HG03571 (cell line): ENCODE results near the gene PAX3.

Source experiments
- ATAC-seq: cut with Tn5 transposase; IDR thresholded peaks from one replicate; pipeline ENCODE4 v1.9.1; 2021; ENCODE audit not compliant: unreplicated experiment

Gene PAX3

DNA sequence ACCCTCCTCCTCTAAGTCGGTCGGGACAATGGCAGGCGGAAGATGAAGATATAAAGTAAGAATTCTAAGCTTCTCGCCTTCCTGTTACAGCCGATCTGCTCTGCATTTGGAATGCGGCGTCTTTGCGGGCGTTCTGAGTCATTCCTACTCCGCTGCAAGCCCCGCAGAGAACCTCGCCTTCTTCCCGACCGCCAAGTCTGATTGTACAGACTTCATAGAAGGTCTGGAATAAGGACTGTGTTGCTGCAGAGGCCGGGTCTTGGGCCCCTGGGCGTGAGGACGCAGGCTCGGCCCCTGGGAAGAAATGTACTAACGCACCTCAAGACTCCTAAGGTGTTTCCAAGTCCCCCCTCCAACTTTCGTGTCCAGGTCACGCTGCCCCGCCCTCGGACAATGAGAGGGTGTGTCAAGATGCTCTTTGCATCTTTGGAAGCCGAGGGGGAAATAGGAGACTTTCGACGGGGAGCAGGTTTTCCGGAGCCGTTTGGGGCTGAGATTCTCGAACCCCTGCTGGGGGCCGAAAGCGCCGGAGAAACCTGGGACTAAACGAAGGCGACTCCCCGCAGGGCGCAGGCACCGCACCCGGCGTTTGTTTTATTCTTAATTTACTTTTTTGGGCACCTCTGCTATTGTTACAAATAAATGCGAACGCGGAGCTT lies 12.7 kb upstream of the PAX3 start:
- ATAC-seq = no peak

DNA sequence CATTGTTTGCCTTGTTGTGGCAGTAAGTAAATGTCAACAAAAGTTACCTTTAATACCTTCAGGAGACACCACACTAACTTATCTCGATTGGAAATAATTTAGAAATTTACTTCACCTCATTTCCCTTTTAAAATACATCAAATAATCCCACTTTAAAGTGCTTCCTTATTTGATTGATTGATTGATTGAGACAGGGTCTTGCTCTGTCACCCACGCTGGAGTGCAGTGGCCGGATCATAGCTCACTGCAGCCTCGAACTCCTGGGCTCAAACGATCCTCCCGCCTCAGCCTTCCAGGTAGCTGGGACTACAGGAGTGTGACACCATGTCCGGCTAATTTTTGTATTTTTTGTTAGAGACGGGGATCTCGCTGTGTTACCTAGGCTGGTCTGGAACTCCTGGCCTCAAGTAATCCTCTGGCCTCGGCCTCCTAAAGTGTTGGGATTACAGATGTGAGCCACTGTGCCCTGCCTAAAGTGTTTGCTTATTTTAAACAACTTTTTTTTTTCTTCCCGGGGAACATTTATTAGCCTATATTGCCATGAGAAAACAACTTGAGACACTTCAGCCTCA lies 12.0 kb upstream of the PAX3 start:
- no peak for ATAC-seq

DNA sequence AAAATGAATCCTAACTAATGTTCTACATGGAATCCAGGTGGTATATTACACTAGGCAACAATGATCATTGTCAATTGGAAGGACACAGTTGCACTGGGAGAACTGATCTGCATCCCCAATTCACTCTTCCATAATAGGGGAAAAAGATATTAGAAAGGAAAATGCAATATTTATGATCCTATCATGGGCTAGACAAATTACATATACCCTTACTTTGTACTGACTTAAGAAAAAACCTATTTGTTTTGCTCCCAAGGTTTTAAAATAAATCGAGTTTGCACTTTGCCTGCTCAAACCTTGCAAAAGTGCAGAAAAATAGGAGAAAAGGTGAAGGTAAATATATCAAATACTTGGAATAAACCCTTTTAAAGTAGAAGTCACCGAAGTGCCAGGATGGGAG lies 11.0 kb upstream of the PAX3 start:
- no peak for ATAC-seq

DNA sequence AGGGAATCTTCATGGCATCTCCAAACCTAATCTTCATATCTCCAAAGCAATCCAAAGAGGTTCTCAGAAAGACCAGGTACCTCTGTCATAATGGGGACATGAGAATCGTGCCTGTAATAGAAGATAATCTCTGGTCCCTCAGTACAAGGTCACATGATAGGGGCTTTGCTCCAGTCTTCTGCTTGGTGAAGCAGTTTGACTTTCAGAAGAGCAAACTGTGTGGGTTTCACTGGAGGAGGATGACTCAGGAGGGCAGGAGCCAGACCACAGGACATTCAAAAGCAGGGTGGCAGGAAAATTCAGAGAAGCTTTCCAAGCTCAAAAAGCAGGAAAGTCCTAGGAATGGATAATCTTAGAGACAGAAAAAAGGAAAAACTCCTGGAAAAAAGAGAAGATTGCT lies 10.6 kb upstream of the PAX3 start:
- no peak for ATAC-seq

DNA sequence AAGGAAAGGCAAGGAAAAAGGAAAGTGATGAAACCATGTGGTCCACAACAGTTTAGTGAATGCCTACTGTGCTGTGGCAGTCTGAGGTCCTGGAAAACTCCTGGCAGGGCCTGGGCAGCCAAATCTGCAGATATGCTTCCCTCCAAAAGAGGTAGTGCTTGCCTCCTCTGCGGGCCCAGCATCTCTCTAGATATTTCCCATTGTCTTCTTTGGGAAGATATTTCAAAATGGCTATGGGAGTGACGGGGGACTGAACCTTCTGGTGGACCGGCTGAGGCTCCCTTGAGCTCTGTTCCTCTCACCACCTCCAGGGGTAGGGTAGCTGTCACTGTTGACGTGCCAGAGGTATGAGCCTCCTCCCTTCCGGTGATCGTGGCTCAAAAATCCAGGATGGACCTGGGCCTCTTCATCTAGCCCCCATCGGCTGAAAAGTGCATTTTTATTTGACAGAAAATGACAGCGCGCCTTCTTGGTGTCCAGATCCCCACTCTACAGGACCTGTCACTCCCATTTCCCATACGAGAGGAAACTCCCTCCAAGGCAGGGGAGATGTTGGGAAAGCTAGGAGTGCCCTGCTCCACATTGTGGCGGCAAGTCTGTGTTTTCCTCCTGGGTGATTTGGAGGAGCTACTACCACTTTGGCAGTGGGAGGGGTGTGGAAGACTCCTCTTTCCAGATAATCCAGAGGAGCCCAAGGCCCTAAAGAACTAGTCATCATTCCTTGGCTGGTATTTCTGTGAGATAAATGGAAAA lies 9.4 kb upstream of the PAX3 start:
- ATAC-seq = no peak

DNA sequence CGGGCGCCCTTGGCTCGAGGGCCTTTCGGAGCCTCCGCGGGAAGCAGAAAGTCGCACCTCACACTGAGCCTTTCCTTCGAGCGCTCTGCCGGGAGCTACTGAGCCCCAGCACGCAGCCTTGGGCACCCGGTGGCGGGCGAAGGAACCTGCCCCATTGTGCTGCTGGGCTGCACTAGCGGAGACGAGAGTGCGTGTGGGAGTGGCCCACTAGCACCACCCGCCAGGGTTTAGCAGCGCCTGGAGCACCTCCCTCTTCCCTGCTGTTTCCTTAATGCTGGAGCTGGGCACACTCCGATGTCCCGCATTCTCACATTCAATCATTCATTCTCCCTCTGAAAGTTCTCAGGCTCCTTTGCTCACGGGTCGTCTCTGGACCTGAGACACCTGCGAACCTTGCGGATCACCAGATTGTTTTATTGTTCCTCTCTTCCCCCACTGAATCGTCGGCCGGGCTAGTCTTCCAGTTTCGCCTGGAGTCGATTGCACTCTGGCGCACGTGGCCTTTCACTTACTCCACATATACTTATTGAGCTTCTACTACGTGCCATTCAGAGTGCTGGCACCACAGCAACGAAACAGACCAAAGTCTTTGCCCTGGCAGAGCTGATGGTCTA lies 8.5 kb upstream of the PAX3 start:
- ATAC-seq = no peak

DNA sequence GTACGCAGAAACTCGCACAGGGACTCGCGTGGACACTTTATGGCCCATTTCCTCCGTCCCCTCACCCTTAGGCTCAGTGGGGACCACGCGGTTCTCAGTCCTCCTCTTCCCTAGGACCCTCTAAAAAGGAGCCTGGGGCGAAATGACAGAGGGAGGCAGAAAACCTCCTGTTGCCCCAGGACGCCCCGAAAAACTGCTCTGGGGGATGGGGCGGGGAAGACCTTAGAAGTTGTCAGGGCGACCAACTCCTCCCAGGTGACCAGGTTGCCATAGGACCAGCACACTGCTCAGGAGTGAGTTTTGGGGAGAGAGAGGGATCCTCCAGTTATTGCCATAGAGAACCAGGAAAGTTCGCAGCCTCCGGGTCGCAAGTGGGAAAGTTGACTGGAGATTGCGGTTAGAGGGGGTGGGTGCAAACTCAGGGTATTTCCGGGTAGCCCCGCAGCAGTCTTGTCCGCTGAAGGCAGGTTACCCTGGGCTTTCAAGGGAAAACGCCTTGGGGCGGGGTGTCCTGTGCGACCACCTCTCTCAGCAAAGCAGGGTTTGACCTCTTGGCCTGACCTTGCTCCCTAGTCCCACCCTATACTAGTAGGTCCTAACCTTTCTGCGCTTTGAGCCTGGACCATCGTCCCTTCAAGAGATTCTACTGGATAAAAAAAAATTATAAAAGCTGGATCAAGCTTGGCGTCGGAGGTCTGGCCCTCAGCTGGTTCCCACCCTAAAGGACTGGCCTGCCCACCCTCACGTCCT lies 7.8 kb upstream of the PAX3 start:
- ATAC-seq = no peak

DNA sequence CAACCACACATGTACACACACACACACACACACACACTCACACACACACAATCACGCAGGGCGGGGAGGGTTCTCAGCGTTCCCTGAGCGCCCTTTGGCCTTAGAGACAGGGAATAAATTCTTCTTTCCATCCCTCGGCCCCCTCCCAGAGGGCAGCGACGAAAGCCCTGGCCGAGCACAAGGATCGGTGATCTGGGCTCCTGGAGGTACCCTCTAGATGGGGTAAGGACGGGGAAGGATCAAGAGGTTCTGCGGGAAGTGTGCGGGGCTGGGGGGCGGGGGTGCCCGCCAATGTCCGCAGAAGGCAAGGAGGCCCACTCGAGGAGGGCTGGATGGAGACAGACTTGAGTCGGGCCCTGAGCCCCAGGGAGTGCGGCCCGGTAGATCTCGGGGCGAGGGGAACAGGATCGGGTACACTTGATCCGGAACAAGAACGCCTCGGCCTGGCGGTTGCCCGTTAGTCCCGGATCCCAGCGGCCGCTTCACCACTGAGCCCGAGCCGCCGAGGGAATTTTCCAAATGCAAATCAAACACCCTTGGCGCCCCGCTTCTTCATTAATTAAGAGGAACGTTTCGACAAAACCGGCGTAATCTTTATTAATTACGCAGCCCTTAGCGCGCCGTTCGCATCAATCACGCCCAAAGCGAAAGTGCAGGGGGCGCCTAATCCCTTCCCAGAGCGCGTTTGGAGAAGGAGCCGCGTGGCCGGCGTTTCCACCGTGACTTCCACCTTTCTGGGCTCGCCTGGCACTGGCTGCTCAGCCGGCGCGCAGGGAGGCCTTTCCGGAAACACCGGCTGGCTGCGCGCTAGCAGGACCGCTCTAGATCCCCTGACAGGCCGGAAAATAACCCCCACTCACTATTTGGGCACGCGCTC lies 7.0 kb upstream of the PAX3 start:
- ATAC-seq = no peak

DNA sequence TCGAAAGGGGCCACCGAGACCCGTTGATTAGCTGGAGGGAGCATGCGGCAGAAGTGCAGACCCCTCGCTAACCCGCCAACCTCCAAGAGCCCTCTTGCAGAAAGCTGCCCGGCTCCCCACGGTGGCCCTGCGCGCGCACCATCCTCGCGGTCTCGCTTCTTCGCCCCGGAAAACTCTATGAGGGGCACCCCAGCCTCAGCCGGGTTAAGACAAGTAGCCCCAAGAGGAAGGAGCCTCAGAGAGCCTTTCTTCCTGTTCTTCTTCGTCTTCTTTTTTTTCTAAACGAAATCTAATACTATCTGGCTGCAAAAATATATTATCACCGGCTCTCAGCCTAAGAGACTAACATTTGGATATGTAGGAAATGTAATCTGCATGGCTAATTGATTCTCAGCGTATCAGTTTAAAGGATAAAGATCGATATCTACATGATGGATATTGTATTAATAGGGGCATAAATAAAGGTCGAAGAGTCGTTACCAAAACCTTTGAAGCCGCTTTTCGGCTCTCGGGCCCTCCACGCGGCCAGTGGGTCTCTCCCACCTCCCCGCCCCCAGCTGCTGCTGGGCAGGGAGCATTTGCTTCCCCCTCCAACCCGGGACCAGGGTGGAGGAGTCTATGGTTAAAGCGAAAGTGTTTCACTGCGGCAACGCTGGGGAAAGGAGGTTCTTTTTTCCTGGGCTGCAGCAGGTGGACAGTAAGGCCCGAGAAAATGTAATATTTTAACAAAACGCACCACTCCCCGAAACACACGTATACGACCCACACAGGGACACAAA lies 6.1 kb upstream of the PAX3 start:
- no peak for ATAC-seq

DNA sequence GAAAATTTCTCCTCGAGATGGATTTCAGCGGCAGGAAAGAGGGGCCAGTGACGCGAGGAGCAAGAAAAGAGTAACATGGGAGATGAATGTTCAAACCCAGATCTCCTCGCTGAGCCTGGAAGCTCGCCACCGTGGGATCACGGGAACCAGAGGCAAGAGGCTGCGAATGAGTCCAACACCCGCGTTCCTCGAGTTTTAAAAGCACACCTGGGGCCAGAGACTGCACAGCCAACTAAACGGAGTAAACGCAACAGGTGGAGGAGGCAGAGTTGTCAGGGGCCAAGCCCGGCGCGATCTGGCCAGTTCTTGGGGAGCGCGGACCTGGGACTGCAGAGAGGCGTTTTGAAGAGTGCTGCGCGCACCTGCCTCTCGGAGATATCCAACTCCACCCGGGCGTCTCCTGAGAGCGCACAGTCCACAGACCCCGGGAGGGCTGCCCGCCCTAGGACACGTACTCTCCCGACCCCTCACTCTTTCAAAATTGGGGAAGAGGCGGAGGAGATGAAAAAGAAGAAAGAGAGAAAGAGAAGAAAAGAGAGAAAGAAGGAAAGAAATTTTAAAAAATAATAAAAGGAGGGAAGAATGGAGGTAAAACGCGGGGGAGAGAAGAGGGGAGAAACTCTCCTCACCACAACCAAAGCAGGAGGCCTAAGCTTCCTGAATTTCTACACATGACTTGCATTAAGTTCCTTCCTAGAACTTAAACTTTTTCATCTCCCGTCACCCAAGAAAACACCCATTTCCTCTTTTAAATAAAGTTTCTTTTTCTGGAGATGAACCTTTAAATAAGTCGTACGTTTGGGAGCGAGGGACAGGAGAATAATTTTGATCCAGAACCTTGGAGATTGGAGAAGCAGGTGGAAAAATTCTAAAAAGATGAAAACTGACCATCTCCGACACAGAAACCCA lies 5.3 kb upstream of the PAX3 start:
- ATAC-seq = no peak

DNA sequence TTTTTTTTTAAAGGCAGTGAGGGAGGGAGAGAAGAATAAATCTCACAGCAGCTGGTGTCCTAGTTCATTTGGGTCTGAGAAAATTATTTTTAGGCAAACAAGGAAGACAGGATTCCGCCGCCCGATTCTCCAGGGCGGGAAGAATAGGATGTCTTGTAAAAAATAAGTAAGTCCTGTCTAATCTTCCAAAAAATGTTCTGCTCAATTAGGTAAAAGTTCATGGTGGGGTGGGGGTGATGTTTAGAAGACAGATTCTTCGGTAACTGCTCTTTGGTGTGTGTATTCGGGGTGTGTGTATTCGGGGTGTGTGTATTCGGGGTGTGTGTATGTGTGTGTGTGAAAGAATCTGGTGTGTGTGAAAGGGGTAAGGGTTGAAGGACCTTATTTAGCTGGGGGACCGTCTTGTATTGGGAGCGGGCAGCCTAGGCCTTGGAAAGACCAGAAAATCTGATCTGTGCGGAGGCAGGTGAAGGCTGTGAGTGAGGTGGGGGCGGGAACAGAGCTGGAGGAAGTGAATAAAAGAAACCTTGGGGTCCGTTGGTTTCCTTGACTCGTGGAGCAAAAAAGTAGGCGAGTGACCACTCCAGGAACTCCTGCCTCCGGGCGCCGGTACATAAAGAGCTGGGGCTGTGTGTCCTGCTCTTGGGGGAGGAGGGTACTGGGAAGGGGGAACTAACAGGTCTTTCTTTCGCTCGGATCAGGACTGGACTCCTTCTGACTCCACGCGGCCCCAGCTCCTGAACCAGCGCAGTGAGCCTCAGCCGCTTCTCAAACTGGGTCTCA lies 4.4 kb upstream of the PAX3 start:
- ATAC-seq = no peak

DNA sequence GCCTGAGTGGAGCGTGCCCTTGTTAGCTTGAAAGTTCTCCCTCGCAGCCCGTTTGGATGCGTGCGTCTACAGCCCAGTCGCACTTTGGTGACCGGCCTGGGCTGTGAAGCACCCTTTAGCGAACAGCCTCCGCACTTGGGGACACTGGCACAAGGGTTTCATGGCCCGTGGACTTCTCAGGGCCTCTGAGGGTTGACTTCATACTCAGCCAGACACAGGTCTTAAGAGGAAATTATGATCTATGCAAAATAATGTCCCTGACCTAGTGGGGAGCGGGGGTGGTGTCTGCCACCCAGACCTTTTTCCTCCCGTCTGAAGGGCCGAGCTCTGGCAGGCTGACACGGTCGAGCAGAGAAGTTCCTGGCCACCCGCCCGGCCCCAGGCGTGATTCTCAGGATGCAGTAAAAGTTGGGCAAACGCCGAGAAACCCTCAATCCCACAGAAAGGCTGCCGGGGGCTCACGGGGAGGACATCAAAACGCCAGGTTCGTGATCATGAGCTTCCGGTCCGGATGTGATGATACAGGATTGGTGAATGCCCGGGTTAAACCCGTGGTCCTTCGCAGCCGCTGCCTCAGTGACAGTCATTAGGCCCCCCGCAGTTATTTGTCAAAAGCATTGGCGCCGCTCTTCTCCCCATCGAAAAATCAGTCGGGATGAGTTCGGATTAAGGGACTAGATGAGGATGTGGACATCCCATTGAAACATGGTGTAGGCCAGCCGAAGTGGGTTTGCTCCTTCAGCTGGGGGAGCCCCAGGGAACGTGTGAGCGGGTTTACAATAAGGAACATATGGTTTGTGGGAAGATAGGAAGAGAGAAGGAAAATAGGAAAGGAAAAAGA lies 3.6 kb upstream of the PAX3 start:
- no peak for ATAC-seq

DNA sequence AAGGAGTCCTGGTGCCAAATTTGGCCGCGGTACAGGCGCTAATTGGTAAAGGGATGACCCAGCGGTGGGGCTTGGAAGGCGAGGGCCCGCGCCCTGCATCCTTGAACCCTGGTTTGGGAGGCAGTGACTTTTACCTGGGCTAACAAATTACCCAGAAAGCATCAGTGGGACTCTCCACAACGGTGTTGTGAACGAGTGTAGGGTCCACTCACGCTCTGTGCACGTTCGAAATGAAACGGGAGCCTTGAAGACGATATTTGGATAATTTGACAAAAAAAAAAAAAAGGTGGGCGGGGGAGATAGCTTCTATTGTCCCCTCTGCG lies 3.0 kb upstream of the PAX3 start:
- ATAC-seq = no peak

DNA sequence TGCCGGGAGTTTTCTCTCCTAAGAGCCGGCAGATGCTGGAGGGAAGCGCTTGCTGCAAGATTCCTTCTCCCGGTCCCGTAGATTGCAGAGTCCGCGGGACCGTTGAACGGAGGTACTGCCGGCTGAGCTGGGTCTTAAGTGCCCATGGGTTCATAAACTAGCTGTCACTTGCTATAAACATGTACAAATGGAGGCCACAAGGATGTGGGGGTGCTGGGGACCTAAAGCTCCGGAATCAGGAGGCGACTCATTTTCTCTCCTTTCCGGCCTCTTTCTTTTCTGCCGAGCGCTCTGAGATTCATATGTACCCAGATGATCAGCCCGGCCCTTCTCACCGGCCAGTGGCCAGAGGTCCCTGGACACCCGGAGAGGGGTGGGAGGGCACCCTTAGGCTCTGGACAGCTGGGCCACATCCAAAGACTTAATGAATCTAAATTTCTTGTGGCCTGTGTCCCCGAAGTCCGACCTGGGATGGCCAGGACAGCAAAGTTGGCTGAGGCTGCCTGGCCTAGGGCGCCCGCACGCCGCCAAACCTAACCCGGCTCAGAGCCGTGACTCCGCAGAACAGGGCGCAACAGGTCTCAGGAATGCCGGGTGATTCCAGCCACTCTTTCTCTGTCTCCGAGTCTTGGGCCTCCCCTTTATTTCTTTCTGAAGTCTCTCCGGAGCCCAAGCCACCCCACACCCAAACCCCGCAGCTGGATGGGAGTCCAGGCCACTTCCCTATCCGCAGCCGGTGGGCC lies 2.4 kb upstream of the PAX3 start:
- ATAC-seq = no peak

DNA sequence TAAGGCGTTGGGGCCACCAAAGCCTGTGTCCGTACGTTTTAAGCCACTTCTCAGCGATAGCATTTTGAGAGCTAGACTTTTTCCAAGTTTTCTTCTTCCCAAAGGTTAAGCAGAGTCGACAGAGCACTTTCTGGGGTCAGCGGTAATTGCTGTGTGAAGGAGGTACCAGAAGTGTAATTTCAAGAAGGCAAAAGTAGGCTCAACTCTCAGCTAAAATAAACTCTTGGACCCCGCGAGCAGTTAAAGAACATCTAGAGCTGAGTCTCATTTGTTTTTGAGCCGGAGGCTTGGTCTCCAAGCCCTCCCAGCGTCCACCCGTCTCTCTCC lies 1.9 kb upstream of the PAX3 start:
- no peak for ATAC-seq

DNA sequence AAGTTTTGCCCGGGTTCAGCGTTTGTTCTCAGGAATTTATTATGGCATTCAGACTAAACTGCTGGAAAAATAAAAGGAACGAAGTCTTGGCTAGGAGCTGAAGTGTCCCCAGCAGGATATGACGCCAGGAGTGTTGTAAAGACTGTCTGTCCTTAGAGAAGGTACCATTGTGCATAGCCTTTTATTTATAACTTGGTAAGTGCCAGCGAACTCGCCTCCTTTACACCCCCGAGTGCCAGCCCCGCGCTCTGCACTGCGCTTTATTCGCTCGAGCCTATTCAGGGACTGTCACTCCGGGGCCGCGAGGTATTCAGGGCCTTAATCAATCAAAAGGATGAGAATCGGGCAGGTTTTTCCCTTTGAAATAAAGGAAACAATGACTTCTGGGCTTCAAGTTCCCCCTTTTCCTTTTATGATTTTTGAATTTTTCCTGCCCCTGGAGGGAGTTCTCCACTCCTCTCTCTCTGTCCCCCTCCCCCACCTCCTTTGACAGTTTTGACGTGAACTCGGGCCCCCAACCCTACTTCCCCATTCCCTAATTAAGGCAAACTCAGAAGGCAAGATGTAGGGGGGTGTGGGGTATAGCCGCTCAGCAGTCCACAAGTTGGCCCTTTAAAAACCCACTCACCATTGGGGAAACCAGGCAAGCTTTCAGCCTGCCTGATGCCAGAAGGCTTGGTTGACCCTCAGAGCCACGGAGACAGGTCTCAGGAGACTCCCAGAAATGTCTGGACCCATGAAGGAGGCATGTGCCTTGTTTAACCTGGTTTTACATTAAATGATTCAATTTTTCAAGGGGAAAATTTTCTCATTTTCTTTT lies 1.3 kb upstream of the PAX3 start:
- ATAC-seq = no peak
